HS-5 (cell line): ENCODE data around the gene PTPA.

Experiments used
- DNase-seq: peaks from one replicate; pipeline ENCODE4 v3.0.0-alpha.2; 2012; ENCODE audit warnings: low read depth

The PTPA gene

DNA sequence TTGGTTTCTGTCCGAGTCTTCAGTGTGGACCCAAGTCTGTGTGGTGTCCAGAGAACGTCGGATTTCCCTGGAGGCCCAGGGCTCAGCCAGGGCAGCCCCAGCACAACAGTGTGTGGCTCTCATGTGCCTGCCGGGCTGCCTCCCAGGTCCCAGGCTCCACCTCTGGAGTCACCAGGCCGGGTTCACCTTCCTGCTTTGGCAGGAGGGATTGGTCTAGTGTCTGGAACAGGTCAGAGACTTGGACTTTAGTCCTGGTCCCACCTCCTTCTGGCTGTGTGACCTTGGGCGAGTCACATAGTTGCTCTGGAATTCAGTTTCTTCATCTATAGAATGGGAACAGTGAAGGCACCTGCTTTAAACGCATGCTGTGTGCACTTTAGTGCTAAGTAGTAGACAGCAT lies 27.1 kb upstream of the PTPA start:
- no peak for DNase-seq

DNA sequence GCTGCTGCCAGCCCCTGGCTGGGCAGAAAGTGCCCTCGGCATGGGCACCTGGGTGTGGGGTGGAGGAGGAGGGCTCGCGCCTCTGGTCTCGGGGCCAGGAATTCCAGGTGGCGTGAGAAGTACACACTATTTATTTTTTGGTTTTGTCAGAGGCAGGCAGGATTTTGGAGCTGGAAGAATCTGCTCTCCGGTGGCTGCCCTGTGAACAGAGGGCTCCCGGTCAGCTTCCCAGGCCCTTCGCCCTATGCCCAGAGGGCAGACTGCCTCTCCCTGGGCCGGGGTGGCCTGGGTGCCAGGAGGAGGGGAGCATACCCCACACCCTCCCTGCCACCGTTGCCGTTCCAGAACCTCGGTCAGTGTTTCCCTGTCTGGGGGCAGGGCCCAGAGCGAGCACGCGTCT lies 22.0 kb upstream of the PTPA start:
- DNase-seq, result no peak

DNA sequence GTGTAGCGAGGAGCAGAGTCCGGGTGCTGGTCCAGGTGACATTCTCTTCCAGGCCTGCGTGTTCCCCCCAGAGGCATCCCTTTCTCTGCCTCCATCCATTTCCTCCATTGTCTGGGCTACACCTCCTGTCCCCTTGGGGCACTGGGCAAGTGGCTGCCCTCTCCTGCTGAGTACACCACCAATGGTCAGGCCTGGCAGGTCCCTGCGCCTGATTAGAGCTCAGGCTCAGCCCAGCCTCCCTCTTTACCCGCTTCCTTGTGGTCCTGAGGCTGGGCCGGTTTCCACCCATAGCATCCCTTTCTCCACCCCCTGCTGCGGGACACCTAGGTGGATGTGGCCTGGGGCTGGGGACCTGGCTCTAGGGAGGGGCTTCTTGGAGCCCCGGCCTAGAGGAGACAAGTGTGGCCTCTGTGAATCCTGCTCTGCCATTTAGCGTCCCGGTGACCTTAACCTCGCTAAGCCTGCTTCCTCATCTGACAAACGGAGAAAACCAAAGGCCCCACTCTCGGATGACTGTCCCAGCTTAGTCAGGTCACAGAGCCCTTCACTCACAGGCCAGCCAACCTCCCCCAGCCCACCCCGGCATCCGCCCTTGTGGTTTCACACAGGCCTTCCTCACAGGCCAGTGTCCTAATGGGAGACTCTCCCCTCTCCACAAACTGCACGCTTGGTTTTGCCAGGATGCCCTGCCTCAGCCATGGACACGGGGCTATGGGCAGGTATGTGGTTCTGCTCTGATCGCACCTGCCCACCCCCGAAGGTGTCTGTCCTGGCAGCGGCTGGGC lies 17.4 kb upstream of the PTPA start:
- DNase-seq, result no peak

DNA sequence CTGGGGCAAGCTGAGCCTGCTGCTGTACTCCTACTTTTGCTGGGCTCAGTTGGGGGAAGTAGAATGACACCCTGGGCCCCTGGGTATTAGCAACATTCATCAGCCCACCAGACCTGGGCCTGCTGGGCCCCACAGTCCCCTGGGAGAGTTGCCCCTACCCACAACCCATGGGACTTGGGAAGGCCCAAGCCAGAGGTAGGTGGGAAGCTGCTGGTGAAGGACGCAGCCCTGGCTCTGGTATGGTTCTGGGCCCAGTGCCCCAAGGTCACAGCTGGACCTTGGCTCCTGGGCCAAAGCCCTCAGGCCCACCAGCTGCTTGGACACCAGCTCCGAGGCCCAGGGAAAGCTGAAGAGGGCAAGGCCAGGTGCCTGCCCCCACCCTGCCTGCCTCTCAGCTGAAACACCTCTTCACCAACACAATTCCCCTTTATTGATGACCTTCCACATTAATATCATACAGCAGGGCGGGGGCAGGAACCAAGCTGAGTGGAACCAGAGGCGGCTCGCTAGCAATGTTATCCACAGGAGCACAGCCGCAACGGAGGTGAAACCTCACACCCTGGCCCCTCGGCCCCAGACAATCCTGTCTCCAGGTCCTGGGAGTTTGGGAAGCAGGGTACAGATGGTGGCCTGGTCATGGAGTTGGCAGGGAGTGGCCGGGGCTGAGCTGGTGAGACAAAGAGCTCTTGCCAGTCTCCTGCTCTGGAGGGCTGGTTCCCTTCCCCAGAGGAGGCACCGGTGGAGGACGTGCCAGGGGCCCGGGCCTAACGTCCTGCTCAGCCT lies 16.6 kb upstream of the PTPA start:
- DNase-seq, result no peak

DNA sequence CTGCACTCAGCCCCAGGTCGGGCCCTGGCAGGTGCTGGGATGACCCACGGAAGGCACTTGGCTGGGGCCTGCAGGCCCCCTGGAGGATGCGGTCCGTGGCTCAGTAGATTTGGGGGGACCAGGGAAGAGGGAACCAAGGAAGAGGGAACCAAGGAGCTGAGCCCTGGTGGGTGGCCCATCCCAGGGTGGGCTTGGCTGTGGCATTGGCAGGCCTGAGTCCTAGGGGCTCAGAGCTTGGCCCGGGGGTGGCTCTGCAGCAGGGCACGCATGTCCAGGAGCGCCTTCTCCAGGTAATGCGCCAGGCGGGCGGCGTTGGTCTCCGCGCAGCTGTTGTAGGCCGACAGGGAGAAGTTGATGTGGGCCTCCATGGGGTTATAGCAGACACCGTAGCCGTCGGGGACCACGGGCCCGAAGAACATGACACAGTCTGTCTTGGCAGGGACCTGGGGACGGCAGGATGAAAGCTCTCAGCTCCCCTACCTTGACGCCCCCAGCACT lies 16.0 kb upstream of the PTPA start:
- DNase-seq, result no peak

DNA sequence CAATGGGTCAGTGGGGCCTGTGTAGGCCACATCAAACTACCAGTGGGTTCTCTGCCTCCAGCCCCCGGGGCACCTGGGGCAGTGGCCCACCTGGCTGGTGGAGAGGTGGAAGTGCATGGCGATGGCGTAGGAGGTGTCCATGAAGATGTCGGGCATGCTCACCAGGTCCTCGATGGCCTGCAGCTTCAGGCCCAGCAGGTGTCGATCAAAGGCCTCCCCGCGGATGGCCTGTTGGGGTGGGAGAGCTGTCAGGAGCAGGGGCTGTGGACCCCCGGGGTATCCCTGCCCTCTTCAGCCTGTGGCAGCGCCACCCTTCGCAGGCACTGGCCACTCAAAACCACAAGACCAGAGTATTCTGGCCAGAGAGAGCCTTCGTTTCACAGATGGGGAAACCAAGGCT lies 15.3 kb upstream of the PTPA start:
- DNase-seq, result no peak

DNA sequence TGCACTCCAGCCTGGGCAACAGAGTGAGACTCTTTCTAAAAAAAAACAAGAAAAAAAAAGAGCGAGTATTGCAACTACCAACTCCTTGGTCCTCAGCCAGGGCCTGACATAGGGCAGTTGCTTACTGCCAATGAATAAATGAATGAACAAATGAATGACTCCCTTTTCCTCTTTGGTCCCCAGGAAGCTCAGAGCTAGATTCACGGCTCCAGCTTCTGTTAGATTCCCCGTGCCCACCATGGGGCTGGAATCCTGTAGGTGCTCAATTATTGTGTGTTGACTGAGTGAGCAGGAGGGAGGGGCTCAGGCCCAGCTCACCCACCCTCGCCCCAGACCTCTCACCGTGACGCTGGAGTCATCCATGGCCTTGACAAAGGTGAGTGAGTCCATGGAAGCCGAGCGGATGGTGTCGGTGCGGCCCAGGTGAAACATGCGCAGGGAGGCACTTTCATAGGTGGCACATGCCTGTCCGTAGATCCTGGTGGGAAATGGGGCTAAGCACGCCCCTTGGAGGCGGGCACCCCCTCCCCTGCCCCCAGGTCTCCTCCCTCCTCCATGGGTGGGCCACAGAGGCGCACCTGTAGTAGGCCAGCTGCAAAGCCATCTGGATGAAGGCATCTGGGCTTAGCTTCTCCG lies 13.4 kb upstream of the PTPA start:
- no peak for DNase-seq

DNA sequence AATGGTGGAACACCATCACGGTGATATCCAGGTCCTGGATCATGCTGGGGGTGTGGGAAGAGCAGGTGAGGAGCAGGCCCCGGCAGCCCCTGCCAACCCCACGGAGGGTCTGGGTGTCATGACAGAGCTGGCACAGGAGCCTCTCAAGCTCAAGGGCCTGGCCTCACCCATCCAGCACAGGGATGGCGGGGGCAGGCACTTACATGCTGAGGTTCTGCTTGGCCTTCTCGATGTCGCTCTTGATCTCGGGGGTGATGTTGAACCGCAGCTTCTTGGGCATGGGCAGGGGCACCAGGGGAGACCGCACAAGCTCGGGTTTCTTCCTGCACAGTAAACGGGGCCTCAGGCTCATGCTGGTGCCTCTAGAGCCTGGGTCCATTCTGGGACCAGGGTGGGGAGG lies 12.9 kb upstream of the PTPA start:
- DNase-seq, result no peak

DNA sequence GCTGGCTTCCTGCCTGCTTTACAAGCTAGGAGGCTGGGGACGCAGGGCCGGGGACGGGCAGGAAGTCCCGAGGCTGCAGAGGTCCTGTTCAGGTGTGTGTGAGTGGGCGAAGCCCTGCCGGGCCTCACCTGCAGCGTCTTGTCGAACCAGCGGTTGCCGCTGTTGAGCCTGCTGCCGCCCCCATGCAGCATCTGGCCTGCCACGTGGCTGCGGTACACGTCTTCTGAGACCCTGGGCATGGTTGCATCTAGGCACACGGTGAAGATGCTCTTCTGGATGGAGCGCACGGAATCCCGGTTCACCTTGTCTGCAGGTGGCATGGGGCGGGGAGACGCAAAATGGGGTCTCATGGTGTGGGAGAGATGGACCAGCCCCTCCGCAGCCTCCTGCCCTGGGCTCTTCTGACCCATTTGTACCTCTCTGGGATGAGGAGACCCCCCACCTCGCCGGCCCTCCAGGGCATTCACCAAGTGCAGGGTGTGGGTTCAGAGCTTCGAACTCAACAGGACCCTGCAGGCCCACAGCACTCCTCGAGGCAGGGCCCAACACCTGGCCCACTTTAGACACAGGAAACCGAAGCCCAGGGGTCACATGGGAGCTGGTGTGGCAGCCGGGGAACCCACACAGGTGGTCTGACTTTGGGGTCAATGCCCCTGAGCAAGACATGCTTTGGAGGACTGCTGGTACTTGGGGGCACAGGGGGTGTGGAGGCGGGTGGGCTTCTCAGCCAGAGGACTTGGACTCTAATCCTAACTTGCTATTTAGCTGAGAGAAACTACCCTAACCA lies 10.6 kb upstream of the PTPA start:
- no peak for DNase-seq

DNA sequence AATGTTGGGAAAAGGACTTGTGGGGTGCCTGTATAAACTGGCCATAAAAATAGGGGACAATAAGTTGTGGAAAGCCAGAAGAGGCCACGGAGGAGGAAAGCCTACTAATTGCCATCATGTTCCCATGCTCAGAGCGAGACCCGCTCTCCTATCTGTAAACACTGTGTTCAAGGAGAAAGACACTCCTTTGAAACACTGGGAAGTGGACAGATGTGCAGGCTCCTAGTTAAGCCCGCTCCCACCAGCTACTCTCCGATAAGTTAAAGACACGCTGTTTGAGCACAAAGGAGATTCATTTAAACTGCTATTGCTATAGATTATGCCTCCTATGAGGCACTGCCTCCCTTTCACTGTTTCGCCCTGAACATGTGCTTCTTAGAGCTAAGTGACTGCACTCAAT lies 9.9 kb upstream of the PTPA start:
- DNase-seq, result no peak

DNA sequence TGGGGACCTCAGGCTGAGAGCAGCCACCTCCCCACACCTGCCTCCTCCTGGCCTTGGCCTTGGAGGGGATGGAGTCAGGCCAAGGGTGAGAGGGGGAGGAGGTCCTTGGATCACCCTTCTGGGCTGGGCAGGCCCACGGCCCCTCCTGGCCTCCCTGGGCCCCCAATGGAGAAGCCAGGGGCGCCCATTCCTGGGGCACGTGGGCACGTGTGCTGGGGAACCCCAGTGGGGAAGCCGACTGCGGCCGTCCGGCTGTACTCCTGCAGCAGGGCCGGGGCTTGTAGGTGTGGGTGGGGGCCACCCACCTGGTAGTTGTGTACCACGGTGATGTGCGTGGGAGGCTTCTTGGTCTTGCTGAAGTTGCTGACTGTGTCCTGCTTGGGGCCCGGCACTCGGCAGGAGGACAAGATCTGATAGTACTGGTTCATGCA lies 9.1 kb upstream of the PTPA start:
- DNase-seq, result no peak

DNA sequence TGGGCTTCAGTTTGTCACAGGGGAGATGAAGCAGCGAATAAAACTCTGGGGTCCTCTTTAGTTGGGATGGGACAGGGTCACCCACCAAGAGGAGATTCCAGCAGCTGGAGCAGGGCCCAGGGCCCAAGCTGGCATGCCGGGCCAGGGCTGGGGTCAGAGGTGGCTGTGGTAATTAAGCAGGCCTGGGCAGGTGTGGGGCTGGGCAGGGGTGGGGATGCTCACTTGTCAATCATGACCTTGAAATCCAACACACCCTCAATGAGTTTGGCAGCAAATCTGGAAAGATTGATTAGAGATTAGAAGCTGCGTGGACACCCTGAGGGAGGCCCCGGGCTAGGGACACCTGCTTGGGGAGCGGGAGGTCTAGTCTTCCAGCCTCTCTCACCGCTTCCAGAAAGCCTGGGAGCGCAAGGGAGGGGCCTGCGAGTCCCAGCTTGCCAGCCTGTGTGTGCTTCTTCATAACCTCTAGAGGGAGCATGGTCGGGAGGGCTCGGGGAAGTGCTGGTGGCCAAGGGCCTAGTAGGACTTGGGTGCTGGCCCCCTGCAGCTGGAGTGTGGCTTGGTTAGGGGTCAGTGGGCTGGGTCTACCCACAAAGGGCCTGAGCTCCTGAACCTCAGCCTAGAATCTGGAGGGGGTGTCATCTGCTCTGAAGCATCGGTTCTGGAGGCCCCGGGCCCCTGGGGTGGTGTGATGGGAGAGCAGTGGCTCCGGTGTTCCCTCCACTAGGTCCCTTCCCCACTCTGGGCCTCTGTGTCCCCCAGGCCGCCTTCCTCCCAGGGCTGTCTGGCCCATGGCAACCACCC lies 8.2 kb upstream of the PTPA start:
- DNase-seq, result no peak

DNA sequence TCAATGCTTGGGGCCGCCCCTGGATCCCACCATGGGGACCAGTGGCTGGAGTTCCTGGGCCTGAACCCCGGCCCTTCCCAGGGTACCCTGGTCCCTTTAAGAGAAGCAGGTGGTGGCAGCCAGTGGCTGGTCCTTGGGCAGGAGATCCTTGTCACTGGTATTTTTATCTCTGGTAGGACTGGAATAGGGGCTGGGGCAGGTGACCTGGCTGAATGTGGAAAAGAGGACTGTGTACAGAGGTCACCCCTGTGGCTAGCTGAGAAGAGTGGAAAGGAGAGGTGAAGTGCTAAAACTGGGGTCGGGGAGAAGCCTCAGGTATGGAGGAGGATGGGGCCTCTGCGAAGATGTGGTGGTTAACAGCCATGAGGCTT lies 7.6 kb upstream of the PTPA start:
- DNase-seq, result no peak

DNA sequence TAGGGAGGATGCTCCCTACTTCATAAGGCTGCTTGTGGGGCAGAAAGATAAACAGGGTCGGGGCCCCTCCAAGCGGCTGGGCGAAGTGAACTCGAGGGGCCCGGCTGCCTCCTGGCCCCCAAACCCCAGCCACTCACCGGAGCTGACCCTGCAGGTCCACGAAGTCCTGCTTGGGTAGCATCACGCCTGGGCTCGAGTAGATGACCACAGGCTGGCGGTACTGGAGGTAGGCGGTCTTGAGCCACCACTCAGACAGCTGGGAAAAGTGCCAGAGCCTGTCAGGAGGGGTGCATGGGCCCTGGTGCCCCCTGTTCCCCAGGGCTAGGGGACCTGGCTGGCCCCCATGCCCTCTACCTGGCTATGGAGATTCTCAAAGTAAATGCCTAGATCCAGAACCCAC lies 7.2 kb upstream of the PTPA start:
- DNase-seq, result no peak

DNA sequence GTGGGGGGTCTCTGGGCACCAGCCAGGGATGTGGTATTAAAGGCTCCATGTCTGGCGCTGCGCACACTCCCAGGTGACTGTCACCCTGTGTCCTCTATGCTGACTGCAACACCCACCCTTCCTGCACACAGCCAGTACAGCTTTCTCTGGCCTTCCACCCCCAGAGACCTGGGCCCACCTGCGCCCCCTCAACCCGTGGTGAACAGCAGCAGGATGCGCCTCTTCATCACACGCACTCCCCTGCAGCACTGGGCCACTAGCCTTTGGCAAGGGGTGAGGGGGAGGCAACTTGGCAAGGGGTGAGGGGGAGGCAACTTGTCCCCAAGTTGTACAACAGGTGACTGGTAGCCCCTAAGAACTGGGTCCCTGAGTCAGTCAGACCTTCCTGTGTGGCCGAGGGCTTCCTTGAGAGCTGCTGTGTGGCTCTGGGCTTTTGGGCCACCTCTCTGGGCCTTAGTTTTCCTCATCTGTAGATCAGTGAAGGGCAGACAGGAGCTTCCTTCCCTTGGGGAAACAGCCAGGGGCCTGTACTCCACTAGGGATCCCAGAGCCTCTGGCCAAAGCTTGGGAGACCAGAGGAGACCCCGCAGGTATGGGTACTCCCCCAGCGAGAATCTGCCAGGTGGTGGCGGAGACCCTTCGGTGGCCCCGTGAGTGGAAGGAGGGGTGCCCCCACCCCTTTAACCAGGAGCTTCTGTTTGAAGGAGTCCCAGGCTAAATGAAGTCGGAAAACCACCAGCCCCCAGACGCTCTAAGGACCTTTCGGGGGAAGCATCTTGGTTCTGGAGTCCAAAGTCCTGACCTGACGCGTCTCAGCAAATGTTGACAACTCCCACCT lies 5.1 kb upstream of the PTPA start:
- DNase-seq, result no peak

DNA sequence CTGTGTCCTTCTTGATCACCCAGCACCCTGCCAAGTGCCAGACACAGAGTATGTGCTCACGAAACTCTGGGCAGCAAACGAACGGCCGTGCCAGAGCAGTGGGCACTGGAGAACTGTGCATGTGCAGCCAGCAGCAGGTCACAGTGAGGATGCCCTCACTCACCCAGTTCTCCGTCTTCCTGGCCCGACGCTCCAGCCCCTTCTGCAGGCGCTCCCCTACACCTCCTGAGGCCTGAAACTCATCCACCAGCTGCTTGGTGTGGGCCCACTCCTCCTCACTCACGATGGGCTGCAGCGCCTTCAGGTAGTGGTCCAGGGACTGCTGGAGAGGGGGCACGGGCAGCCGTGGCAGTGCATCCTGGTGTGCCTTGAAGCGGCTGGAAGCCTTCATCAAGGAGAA lies 3.6 kb upstream of the PTPA start:
- no peak for DNase-seq

DNA sequence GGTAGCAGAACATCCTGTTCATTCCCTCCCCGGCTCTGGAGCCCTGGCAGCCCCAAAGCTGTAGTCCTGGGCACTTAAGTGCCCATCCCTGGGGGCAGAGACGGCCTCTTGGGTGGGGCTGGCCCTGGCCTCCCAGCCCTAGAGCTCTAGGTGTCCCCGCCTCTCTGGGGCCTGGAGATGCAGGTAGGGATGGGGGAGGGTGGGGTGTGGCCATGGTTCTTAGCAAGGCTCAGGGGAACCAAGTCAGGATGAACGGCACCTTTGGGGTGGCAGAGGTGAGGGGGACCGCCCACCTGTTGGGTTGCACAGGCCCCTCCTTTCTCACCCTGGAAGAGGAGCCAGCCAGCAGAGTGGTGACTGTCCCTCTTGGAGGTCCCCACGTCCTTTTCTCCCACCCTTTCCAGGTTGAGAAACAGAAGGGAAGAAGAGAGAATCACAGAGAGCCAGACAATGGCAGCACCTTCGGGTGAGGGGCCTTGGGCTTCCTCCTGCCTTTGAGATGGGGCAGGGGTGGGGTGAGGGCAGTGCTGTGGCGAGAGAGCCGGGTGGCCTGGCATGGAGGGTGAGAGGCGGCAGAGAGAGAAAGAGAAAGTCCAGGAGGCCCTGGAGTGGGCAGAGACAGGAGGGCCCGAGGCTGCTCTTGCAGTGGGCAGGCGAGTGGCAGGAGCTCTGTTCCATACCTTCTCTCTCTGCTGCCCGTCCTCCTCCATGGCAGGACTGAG lies 3.0 kb upstream of the PTPA start:
- DNase-seq, result no peak

DNA sequence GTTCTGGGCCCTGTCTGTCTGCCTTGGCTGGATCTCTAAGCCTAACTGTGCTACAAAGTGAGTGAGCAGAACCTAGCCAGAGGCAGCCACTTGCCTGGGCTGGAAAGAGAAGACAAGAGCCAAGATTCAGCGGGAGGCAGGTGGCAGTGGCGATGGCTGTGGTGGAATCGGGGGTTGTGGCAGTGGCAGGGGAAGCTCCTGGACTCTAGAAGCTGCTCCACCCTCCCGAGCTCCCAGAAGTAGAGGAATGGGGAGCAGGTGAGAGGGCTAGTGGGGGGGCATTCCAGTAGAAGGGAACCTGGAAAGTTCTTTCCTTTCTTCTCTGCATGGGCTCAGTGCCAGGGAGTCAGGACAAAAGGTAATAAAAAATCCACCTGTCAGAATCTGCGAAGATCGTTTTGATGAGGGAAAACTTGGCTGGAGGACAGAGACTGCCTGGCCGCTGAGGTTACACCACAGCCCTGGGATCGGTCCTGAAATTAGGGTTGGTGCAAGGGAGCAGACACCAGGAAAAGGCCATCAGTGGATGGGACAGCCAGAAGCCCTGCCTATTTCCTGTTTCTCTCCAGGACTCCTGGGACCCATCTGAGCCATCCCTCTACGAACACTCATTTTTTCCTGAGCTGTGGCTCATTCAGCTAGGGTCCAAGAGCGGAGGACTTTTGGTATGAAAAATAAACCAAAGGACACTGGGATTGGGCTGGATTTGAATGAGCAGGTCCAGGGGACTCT lies 2.2 kb upstream of the PTPA start:
- DNase-seq, result no peak

DNA sequence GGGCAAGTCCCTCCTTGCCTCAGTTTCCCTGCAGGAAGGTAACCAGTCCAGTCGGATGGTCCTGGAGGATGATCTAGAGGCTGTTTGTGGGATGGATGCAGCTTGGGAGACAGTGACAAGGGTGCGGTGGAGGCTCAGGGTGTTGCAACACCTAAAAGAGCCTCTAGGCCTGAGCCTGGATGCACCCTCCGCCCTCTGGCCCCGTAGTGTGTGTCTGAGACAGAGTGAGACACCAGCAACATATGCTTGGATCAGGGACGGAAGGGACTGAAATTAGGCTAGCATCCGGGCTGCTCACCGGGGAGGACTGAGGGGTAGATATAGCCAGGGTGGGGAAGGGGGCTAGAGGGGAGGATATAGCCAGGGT lies 1.7 kb upstream of the PTPA start:
- DNase-seq, result no peak
